NK-92 (cell line): Measurements from ENCODE around the gene WDR90.
A peak's percentile ranks its signal among the peaks of the same experiment; 100 is the strongest.

Experiments used
- DNase-seq: peaks from one replicate; lab custom pipeline; 2025; ENCODE audit not compliant: unreplicated experiment; lab: John Stamatoyannopoulos, UW

The WDR90 gene

DNA sequence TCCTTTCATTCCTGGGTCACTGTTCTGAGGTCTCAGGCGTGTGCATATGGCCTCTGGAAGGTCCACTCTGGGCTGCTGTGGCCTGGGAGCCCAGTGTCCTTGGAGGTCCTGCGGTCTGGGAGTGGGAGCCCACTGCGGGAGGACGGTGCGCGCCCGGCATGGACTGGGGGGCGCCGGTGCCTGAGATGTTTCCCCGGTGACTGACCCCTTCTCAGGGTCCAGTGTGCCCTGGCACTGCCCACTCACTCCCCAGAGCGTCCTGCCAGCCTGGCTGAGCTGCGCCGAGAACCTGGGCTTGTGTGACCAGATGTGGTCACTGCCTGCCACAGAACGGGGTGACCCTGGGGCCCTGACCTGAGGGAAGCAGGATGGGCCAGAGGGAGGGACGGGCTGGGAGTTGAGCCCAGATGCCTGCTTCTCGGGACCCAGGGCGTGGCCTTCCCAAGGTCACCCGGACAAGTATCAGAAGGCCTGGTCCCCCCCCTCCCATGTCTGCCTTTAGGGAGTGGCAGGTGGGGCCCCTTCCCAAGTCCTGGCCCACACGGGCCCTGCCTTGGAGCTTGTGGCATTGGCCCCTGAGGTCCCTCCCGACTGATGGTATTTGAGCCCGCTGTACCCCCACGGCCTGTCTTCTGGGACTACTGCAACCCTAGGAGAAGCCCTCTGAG lies 25.2 kb downstream of the WDR90 start:
- no peak for DNase-seq

DNA sequence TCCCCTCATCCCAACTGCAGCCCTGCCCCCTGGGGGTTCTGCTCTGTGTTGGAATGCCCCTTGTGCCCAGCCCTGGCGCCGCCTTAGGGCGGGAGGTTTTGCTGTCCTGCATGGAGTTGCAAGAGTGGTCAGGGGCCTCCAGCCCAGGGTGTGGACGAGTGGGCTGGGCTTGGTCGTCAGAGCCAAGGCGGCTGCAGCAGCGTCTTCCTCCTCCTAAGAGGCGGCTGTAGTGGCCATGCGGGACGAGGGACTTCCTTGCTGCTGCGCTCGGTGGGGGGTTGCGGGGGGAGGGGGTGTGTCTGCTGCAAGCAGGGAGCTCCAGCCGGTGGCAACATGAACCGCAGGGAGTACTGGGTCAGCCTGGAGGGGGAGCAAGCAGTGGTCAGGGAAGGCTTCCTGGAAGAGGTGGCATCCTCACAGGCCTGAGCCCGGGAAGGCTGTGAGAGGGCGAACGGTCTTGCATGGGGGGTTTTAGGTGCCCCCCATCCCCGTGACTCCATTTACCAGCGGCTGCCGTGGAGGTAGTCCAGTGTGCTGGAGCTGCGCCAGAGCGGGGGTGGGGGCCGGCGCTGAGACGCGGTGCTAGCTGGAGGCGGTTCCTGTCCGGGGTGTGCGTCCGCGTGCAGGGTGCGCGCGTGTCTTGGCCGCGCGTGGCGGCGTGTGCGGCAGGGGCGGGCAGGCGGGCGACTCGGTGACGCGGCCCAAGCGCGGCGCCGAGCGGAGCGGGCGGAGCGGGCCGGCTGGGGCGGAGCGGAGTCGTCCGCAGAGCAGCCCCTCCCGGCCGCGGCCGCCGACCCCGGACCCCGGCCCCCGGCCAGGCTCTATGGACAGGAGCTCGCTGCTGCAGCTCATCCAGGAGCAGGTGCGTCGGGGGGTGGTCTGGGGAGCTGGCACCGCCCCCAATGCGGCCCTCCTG lies 26.1 kb downstream of the WDR90 start, which contains the start of gene RHBDL1:
RHBDL1 (plus strand) TSS at position 704 of the 916 bp plus-strand sequence; CDS start at position 824, 120 bp downstream.
- no peak for DNase-seq

DNA sequence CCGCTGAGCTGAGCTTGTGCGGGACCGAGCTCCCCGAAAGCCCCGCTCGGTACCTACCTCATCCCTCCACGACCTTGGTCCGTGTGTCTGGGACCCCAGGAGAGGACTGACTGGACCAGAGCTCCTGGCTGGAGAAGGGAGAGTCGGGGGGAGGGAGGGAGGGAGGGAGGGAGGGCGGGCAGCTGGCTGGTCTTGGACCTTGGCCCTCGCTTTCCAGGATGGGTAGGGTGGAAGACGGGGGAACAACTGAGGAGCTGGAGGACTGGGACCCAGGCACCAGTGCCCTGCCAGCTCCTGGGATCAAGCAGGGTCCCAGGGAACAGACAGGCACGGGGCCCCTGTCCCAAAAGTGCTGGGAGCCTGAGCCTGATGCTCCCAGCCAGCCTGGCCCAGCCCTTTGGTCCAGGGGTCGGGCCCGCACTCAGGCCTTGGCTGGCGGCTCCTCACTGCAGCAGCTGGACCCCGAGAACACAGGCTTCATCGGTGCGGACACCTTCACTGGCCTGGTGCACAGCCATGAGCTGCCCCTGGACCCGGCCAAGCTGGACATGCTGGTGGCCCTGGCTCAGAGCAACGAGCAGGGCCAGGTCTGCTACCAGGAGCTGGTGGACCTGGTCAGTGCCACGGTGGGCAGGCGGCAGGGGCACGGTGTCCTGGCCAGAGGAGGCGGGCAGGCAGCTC lies 26.9 kb downstream of the WDR90 start:
- no peak for DNase-seq

DNA sequence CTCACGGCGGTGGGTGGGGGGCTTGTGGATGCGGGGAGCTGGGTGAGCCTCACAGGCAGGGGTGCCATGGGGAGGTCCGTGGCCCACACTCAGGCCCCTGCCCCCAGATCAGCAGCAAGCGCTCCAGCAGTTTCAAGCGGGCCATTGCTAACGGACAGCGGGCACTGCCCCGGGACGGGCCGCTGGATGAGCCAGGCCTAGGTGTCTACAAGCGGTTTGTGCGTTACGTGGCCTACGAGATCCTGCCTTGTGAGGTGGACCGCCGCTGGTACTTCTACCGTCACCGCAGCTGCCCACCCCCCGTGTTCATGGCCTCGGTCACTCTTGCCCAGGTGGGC lies 27.4 kb downstream of the WDR90 start:
- no peak for DNase-seq

DNA sequence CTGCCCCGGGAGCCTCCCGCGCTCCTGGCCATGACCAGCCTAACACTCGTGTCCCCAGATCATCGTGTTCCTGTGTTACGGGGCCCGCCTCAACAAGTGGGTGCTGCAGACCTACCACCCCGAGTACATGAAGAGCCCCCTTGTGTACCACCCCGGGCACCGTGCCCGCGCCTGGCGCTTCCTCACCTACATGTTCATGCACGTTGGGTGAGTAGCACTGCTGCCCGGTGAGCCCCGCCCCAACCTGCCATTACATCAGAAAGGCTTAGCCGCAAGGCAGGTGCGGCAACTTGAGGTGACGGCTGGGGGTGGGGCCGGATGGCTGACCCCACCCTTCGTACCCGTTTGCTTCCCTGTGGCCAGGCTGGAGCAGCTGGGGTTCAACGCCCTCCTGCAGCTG lies 27.7 kb downstream of the WDR90 start:
- DNase-seq = no peak

DNA sequence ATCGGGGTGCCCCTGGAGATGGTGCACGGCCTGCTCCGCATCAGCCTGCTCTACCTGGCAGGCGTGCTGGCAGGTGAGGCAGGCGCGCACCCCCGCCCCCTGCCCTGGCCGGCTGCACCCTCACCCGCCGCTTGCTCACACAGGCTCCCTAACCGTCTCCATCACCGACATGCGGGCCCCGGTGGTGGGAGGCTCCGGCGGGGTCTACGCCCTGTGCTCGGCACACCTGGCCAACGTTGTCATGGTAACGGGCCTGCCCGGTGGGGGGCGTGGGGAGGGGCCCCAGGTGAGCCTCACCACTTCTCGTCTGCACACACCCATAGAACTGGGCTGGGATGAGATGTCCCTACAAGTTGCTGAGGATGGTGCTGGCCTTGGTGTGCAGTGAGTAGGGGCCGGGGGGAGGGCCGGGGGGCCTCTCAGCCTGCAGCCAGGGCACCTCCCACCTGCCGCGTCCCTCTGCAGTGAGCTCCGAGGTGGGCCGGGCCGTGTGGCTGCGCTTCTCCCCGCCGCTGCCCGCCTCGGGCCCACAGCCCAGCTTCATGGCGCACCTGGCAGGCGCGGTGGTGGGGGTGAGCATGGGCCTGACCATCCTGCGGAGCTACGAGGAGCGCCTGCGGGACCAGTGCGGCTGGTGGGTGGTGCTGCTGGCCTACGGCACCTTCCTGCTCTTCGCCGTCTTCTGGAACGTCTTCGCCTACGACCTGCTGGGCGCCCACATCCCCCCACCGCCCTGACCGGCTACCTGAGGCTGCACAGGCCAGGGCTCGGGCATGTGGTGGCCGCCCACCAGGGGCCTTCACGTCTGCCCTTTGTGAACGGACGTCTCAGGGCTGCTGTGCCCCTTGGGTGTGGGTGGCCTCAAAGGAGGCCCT lies 28.4 kb downstream of the WDR90 start:
- no peak for DNase-seq

DNA sequence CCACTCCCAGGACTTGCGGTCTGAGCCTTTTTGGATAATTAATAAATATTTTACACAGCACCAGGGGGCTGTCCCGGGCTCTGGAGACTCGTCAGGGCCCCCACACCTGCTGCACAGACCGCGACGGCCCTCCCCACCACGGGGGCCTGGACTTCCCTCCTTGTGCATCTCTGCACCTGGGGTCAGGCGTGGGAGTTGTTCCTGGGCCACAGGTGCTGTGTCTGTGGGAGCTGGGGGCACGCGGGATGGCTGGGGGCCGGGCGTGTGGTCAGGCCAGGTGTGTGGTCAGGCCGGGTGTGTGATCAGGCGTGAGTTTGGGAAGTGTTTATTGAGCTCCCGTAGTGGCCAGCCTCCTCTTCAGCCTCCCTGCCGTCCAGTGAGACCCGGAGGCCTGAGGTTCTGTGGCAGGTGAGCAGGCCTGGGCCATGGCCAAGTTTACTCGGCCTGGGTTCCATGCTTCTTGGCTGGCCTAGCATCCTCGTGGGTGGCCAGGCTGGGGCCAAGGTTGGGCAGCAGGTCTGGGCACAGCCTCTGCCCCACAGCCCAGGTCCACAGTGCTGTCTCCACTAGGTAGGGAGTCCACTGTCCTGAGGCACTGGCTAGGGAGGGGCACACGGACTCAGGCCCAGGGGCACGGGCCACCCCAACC lies 29.2 kb downstream of the WDR90 start:
- no peak for DNase-seq

DNA sequence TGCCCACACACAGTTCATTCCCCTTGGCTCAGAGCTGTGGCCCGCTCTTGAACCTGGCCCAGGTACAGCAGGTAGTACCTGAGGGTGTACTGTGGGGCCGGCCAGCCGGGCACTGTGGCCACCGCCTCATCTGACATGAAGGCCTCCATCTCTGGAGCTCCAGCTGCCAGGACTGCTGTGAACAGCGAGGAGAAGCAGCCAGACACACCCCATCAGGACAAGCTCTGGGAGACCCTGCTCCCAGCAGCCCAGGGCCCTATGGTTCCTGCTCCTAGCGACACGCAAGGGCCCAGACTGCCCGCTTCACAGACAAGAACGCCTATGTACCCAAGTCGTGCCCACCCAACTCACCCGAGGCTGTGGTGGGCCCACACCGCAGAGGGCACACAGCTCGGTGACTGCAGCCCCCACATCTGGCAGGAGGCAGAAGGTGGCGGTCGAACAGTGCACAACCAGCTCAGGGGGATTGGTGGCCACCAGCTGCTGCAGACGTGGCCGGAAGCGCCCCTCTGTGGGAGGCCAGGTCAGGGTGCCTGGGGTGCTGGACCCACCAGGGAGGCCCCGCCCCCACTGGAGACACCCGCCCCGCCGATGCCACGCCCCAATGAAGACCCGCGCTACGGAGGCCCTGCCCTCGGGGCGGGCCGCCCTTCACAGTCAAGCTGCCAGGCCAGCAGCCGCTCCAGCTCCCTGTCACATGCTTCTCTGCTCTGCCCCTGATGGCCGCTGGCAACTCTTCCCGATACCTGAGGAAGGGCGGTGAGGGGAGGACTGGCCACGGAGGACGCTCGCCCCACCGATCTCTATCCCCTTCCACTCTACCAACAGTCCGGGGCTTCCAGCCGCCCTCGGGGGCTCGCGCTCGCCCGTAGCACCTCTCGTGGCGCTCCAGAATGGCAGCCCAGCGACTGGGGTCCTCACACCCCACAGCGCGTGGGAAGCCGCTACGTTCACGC lies 30.0 kb downstream of the WDR90 start:
- DNase-seq = no peak

DNA sequence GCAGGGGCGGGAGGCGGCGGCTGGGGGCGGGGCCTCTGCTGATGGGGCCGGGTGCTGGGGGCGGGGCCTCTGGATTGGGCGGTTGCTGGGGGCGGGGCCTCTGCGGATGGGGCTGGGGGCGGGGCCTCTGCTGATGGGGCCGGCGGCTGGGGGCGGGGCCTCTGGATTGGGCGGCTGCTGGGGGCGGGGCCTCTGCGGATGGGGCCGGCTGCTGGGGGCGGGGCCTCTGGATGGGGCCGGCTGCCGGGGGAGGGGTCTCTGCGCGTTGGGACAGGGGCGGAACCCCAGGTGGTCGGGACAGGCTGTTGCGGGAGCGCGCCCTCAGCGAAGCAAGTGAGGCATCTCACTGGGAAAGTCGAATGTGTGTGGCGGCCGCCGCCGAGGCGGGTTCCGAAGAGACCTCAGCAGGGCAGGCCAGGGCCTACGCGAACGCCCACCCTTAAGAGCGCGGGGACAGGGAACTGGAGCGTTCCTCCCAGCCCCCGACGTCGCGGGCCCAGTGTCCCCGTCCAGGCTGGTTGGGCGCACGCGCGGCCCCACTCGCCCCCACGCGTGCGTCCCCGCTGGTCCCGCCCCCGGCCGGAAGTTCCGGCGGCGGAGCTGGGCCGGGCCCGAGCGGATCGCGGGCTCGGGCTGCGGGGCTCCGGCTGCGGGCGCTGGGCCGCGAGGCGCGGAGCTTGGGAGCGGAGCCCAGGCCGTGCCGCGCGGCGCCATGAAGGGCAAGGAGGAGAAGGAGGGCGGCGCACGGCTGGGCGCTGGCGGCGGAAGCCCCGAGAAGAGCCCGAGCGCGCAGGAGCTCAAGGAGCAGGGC lies 30.9 kb downstream of the WDR90 start, which contains the start of gene STUB1:
STUB1 (plus strand) TSS at position 597 of the 811 bp plus-strand sequence; CDS start at position 713, 116 bp downstream.
- DNase-seq = peak; percentile 35

DNA sequence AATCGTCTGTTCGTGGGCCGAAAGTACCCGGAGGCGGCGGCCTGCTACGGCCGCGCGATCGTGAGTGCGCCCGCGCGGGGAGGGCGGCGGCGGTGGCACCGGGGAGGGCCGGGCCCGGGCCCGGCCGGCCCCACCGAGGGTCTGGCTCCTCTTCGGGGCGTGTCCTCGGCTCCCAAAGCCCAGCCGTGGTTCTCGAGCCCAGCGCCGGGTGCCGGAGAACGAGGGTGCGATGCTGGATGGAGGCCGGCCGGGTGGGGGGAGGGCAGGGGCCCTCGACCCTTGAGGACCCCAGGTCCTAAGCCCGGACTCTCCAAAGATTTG lies 31.4 kb downstream of the WDR90 start:
- DNase-seq = no peak

DNA sequence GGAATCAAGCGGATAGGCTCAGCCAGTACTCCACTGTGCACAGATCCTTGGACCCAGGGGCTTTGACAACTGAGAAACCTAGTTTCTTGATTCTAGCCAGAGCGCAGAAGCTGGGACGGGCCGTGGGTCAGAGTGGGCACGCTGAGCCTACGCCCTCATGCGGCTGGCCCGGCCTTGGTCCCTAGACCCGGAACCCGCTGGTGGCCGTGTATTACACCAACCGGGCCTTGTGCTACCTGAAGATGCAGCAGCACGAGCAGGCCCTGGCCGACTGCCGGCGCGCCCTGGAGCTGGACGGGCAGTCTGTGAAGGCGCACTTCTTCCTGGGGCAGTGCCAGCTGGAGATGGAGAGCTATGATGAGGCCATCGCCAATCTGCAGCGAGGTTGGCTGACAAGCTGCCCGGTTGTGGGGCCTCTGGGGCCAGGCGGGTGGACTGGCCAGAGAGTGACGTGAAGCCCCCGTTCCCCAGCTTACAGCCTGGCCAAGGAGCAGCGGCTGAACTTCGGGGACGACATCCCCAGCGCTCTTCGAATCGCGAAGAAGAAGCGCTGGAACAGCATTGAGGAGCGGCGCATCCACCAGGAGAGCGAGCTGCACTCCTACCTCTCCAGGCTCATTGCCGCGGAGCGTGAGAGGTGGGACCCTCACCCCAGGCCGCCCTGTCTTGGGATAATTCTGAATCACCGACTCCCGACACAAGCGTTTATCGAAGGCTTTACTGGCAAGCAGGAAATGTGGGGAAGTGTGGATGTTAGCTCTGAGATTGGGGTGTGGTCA lies 32.0 kb downstream of the WDR90 start:
- no peak for DNase-seq

DNA sequence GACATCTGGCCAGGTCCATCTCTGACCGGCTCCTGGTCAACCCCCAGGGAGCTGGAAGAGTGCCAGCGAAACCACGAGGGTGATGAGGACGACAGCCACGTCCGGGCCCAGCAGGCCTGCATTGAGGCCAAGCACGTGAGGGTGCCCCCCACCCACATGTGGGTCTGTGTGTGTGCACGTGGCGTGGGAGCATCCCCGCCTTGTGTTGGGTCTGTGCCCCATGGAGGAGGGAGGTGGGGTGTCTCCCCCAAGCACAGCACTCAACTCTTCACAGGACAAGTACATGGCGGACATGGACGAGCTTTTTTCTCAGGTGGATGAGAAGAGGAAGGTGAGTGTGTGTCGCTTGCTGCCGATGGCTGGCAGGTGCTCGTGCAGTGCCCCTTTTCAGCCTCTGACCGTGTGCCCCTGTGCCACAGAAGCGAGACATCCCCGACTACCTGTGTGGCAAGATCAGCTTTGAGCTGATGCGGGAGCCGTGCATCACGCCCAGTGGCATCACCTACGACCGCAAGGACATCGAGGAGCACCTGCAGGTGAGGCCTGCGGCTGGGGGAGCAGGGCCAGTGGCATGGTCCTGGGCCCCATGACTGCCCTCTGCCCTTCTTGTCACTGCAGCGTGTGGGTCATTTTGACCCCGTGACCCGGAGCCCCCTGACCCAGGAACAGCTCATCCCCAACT lies 32.7 kb downstream of the WDR90 start:
- DNase-seq = no peak

DNA sequence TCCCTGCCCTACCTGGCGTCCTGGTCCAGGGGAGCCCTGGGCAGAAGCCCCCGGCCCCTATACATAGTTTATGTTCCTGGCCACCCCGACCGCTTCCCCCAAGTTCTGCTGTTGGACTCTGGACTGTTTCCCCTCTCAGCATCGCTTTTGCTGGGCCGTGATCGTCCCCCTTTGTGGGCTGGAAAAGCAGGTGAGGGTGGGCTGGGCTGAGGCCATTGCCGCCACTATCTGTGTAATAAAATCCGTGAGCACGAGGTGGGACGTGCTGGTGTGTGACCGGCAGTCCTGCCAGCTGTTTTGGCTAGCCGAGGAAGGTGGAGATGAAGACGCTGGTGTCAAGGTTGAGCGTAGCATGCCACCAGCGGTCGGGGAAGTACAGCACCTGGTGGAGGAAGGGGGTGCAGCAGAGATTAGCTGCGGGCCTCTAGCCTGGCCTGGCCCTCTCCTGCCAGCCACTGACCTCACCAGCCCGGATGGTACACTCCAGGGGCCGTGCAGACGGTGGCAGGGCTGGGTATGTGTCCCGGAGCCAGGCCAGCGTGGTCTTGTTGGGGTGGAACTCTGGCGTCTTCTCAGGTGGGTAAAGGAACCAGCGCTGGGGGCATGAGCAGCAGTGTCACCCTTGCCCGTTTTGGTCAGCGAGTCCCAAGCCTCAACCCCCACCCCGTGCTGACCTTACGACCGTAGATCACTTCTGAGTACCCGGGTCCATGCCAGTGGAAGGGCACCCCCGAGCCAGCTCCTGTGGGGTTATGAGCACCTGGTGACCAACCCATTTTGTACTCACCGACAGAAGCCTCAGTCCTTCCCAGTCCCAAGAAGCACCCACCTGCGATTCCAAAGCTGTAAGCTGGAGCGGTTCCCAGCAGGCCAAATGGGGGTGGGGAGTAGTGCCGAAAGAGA lies 33.6 kb downstream of the WDR90 start:
- no peak for DNase-seq

DNA sequence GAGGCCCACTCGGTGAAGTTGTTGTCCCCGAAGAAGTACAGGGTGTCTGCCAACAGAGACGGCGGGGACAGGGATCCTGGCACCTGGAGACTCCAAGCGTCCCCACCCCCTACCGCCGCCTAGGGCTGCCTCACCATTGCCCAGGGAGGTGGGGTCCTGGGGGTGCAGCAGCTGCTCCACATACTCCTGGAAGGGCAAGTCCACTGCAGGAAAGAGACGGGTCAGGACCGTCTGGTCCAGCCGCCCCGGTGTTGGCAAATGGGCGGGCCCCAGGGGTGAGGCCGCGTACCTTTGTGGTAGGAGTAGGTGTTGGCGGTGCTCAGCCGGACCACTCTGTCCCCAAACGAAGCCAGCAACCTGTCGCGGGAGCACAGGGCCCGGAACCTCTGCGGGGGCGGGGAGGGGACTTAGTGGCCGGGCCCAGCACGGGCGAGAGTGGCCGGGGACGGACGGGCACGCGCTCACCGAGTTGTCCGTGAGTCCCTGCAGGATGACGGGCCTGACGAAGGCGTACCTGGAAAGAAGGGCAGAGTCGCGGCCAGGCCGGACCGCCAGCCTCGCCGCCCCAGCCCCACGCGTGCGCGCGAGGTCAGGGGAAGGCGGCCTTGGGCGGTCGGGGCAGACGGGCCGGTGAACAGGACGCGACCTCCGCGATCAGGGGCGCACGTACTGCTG lies 34.4 kb downstream of the WDR90 start:
- DNase-seq = no peak

DNA sequence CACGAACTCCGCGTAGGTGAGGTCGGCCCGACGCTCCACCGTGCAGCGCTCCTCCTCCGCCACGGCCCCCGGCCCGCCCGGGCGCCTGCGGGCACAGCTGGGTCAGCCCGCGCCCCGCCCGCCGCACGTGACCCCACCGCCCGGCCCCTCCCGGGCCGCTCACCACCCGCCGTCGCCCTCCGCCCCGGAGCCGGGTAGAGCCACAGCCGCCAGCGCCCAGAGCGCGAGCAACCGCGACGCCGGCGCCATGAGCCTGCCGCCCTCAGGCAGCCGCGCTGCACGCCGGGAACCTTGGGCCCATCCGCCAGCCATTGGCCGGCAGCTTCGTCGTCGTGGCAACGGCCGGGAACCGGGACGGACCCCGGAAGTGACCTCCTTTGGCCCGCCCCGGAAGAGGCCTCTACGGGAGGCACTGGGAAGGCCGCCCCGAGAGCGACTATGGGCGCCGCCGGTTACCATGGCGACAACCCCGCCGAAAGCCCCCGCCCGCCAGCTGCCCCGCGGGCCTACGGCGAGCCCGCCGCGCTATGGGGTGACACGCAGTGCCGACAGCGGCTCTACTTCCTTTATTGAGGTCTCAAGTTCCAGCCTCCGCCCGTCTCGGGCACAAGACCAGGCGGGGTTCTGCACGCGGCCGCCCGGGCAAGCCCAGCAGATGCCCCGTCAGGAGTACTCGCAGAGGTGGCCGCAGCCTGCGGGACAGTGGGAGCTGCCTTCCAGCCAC lies 35.1 kb downstream of the WDR90 start, which contains the start of gene JMJD8:
JMJD8 (minus strand) TSS at position 264 of the 724 bp plus-strand sequence; CDS start at position 249, 15 bp downstream.
- peak; percentile 71 for DNase-seq
